Keratinocyte (primary cell): Measurements from ENCODE around the gene ZBTB17. TPM values are rescaled to one million over a fixed set of nuclear protein-coding genes. Genes with fewer than 3 reads are reported as not detected.

Experiments
- DNase-seq: peaks from one replicate; pipeline ENCODE4 v3.0.0-alpha.2; 2011; ENCODE audit warnings: low read depth, missing footprints, low spot score
- FAIRE-seq: peaks from 2 replicates; lab custom pipeline; 2011; peaks lifted over from hg19 to GRCh38; lab: Jason Lieb, UNC
- H2AFZ ChIP-seq: 2 replicates; pipeline ENCODE4 v1.6.0; 2012; ENCODE audit warnings: low read length, control low read depth, inconsistent platforms; ENCODE audit not compliant: control insufficient read depth
- H3K27ac ChIP-seq: 2 replicates; pipeline ENCODE4 v1.5.1; 2011; ENCODE audit warnings: low read length; ENCODE audit not compliant: control insufficient read depth, insufficient read depth
- H3K27me3 ChIP-seq: 3 replicates; pipeline ENCODE4 v1.6.0; 2011; ENCODE audit warnings: low read length; ENCODE audit not compliant: control insufficient read depth, insufficient read depth; ENCODE audit errors: extremely low read depth
- H3K36me3 ChIP-seq, 2 experiments: 2 replicates in 1 of 2; 3 replicates in 1 of 2; pipeline ENCODE4 v1.5.1; 2011; ENCODE audit warnings: low read length in 2 of 2, mild to moderate bottlenecking in 1 of 2; ENCODE audit not compliant: control insufficient read depth in 2 of 2, insufficient read depth in 2 of 2; ENCODE audit errors: extremely low read depth in 1 of 2
- H3K4me1 ChIP-seq: 3 replicates; pipeline ENCODE4 v1.5.1; 2011; ENCODE audit warnings: low read length; ENCODE audit not compliant: control insufficient read depth, insufficient read depth; ENCODE audit errors: extremely low read depth
- H3K4me2 ChIP-seq: 3 replicates; pipeline ENCODE4 v1.6.0; 2011; ENCODE audit warnings: low read depth, low read length; ENCODE audit not compliant: control insufficient read depth, insufficient read depth; ENCODE audit errors: extremely low read depth
- H3K4me3 ChIP-seq, 3 experiments: fragments of 200-600 bp in 1 of 3; sonication (generic) in 1 of 3; 2 replicates in 2 of 3; 3 replicates in 1 of 3; pipeline ENCODE4 v1.5.1; 2011 to 2016; ENCODE audit warnings: low read length in 3 of 3, mild to moderate bottlenecking in 3 of 3, control low read depth in 2 of 3, inconsistent platforms in 1 of 3, low read depth in 1 of 3, mixed read lengths in 1 of 3, mixed run types in 1 of 3, moderate library complexity in 1 of 3; ENCODE audit not compliant: control insufficient read depth in 2 of 3, insufficient read depth in 2 of 3; ENCODE audit errors: extremely low read depth in 1 of 3
- H3K79me2 ChIP-seq: 2 replicates; pipeline ENCODE4 v1.6.0; 2012; ENCODE audit warnings: low read length; ENCODE audit not compliant: control insufficient read depth, insufficient read depth
- H3K9ac ChIP-seq: 3 replicates; pipeline ENCODE4 v1.6.0; 2011; ENCODE audit warnings: low read length; ENCODE audit not compliant: control insufficient read depth, insufficient read depth; ENCODE audit errors: extremely low read depth
- H3K9me1 ChIP-seq: 3 replicates; pipeline ENCODE4 v1.6.0; 2011; ENCODE audit warnings: low read length; ENCODE audit not compliant: control insufficient read depth, insufficient read depth; ENCODE audit errors: extremely low read depth
- H3K9me3 ChIP-seq: 2 replicates; pipeline ENCODE4 v1.5.1; 2012; ENCODE audit warnings: low read depth, low read length; ENCODE audit not compliant: control insufficient read depth
- H4K20me1 ChIP-seq: 3 replicates; pipeline ENCODE4 v1.6.0; 2011; ENCODE audit warnings: low read length; ENCODE audit not compliant: control insufficient read depth, insufficient read depth; ENCODE audit errors: extremely low read depth
- CTCF ChIP-seq, 3 experiments: IDR thresholded peaks in 1 of 3; conservative IDR thresholded peaks in 1 of 3; optimal IDR thresholded peaks in 1 of 3; 2 replicates in 2 of 3; 3 replicates in 1 of 3; pipeline versions ENCODE3 to v1.5.1; 2011; ENCODE audit warnings: low read length in 3 of 3, mild to moderate bottlenecking in 3 of 3, moderate library complexity in 2 of 3, control low read depth in 1 of 3, inconsistent platforms in 1 of 3; ENCODE audit not compliant: insufficient read depth in 2 of 3; ENCODE audit errors: extremely low read depth in 1 of 3
- EZH2 ChIP-seq: IDR thresholded peaks from one replicate; pipeline ENCODE4 v1.6.1; 2012; ENCODE audit warnings: inconsistent platforms, mild to moderate bottlenecking, low read length, moderate library complexity
- dilution Hi-C: fragments of 300-500 bp; cut with MboI; formaldehyde crosslinking; loops from one replicate; pipeline ENCODE4 v1.7.0; 2020; ENCODE audit warnings: low sequenced_read_pairs; ENCODE audit not compliant: extremely low pct_ligation_motif_present
- polyA plus RNA-seq, 5 experiments: library from polyadenylated mRNA; depleted of rRNA in 3 of 5; stranded (reverse) in 3 of 5; stranded (forward) in 1 of 5; unstranded in 1 of 5; fragments of >200 nt; gene quantifications; 1 replicate in 1 of 5; 2 replicates in 3 of 5; 3 replicates in 1 of 5; pipeline versions ENCODE4 v1.2.1 to v1.2.3, GENCODE V29; 2011 to 2012; ENCODE audit warnings: missing spikeins in 2 of 5, low read depth in 1 of 5, low replicate concordance in 1 of 5

The ZBTB17 gene
- polyA plus RNA-seq, 1 donor (not counting 4 experiments of a cell fraction or from before 2014, with no cell fraction given) = 18.4 TPM

GRCh38 chr1:16011936-16012589 is 36.2 kb upstream of the ZBTB17 start:
- Histone ChIP-seq H3K9me3 (no peaks in the 10 kb centered on the region), H3K4me3 (no peak overlapping the region), H3K27ac (no peak overlapping the region), H3K9ac (no peak overlapping the region), H4K20me1 (no peaks in the 10 kb centered on the region), H3K4me2 (no peak overlapping the region), H3K36me3 (no peaks in the 10 kb centered on the region), H2AFZ (no peak overlapping the region), H3K79me2 (no peaks in the 10 kb centered on the region), H3K4me1 (peaks cover 13% of the 10 kb centered on the region), H3K27me3 (no peaks in the 10 kb centered on the region), H3K9me1 (no peaks in the 10 kb centered on the region)
- FAIRE-seq = no peak
- TF ChIP-seq EZH2 = no peak
- DNase-seq = no peak
- dilution Hi-C loops = no loop called here

- dilution Hi-C loops = no loop called here
These were observed 34.9 kb upstream of the ZBTB17 start for GRCh38 chr1:16010837-16011236.

More at GRCh38 chr1:16010837-16011236, 34.9 kb upstream of the ZBTB17 start:
- Histone ChIP-seq H3K9me3 (no peaks in the 10 kb centered on the region), H3K4me3 (no peak overlapping the region), H3K36me3 (no peaks in the 10 kb centered on the region), H3K27ac (no peak overlapping the region), H3K9ac (no peak overlapping the region), H3K4me1 (peaks cover 17% of the 10 kb centered on the region), H3K79me2 (no peaks in the 10 kb centered on the region), H3K4me2 (no peak overlapping the region), H3K9me1 (no peaks in the 10 kb centered on the region), H3K27me3 (no peaks in the 10 kb centered on the region), H4K20me1 (no peaks in the 10 kb centered on the region), H2AFZ (no peak overlapping the region)
- FAIRE-seq (no peak), DNase-seq (no peak)
- TF ChIP-seq EZH2 (no peak), CTCF (optimal IDR thresholded peaks at IDR 0.05 in 1 of 3, IDR thresholded peaks at IDR 0.05 in 1 of 3, conservative IDR thresholded peaks at IDR 0.05 in 1 of 3; ENCODE audit: extremely low read depth in 1 of 3, insufficient read depth in 2 of 3, low read length in 3 of 3) (no peak)
